HEK293T (cell line): ENCODE results near the gene SNRK.

ENCODE experiments used
- ARNT ChIP-seq: fragments of 450-650 bp; IDR thresholded peaks from 2 replicates; pipeline ENCODE4 v1.6.1; 2017; ENCODE audit warnings: mild to moderate bottlenecking
- BHLHE40 ChIP-seq: fragments of 450-650 bp; IDR thresholded peaks from 2 replicates; pipeline ENCODE4 v1.6.1; 2016; ENCODE audit warnings: mild to moderate bottlenecking, moderate library complexity, borderline replicate concordance
- FOXA1 ChIP-seq: fragments of 450-650 bp; IDR thresholded peaks from 2 replicates; pipeline ENCODE4 v1.6.1; 2016; ENCODE audit warnings: mild to moderate bottlenecking
- FOXK2 ChIP-seq: fragments of 450-650 bp; IDR thresholded peaks from 2 replicates; pipeline ENCODE4 v1.6.1; 2016; ENCODE audit warnings: mild to moderate bottlenecking
- FOXM1 ChIP-seq: fragments of 450-650 bp; IDR thresholded peaks from 2 replicates; pipeline ENCODE4 v1.6.1; 2017; ENCODE audit warnings: mild to moderate bottlenecking, borderline replicate concordance
- SP1 ChIP-seq: fragments of 450-650 bp; IDR thresholded peaks from 2 replicates; pipeline ENCODE4 v1.6.1; 2017
- SUZ12 ChIP-seq: fragments of 450-650 bp; IDR thresholded peaks from 2 replicates; pipeline ENCODE4 v1.6.1; 2016; ENCODE audit warnings: mild to moderate bottlenecking
- TARDBP ChIP-seq: fragments of 450-650 bp; IDR thresholded peaks from 2 replicates; pipeline ENCODE4 v1.6.1; 2016
- ZNF384 ChIP-seq: fragments of 450-650 bp; IDR thresholded peaks from 2 replicates; pipeline ENCODE4 v1.6.1; 2016
- TF ChIP-seq, protein P1 (sequence below): fragments of 450-650 bp; IDR thresholded peaks from 2 replicates; pipeline ENCODE4 v1.6.1; 2016

DNA sequence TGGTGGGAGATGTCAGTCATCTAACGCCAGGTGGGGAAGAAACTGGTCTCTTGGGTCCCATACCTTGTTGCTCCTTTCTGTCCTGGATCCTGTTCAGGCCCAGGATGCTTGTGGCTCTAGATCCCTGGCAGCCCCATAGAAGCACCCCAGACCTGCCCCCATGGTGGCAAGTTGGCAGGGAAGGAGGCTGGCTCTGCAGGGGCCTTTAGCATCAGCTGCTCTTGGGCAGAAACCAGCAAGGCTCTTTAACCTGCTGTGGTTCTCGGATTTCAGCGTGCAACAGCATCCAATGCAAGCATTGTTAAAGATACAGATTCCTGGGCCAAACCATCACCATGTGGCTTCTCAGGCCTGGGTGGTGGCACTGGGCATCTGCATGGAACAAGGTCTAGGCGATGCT, 75.8 kb downstream of the SNRK start:
- TF ChIP-seq FOXM1 = no peak
- no peak for TF ChIP-seq BHLHE40
- no peak for TF ChIP-seq FOXA1
- no peak for TF ChIP-seq ZNF384
- no peak for TF ChIP-seq FOXK2
- TF ChIP-seq, protein P1, sequence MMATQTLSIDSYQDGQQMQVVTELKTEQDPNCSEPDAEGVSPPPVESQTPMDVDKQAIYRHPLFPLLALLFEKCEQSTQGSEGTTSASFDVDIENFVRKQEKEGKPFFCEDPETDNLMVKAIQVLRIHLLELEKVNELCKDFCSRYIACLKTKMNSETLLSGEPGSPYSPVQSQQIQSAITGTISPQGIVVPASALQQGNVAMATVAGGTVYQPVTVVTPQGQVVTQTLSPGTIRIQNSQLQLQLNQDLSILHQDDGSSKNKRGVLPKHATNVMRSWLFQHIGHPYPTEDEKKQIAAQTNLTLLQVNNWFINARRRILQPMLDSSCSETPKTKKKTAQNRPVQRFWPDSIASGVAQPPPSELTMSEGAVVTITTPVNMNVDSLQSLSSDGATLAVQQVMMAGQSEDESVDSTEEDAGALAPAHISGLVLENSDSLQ = no peak
- no peak for TF ChIP-seq SUZ12
- no peak for TF ChIP-seq TARDBP
- TF ChIP-seq SP1 = no peak
- no peak for TF ChIP-seq ARNT
